ENCODE measurements around the gene SP3.

The SP3 gene

DNA sequence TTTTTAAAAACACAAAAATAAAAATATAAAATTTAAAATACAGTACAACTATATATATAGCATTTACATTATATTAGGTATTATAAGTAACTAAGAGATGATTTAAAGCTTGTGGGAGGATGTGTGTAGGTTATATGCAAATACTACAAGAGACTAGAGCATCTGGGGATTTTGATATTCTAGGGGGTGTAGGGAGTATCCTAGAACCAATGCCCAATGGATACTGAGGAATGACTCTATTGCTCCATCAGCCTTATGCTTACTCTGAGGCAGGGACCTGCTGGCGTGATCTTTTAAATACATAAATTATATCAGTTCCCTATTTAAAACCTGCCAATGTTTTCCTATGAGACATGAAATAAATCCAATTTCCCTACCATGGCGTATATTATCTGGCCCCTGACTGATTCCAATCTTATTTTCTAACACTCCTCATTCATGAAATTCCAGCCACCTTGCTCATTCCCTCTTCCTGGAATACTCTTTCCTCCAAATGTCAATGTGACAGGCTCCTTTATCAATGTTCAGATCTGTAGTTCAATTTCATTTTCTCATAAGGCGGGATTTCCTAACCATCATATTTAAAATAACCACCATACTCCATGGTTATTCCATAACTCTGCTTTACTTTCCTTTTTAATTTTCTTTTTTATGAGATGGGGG lies 22.2 kb downstream of the SP3 start:
- DNase-seq = no peak

DNA sequence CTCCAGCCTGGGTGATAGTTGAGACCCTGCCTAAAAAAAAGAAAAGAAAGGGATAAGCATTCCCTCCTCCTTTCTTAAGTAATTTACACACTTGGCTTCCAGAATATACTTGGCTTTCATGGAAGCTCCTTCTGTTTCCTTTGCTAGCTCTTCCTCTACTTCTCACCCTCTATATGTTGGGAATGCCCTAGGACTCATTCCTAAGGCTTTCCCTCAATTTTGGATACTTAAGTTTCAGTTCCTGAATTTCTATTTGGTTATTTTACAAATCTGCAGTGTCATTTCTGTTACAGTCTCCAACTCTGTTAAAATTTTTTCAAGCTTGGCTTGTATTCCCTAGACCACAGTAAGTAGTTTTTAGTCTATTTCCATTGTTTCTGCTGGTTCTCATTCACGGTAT lies 23.6 kb downstream of the SP3 start:
- DNase-seq = no peak

DNA sequence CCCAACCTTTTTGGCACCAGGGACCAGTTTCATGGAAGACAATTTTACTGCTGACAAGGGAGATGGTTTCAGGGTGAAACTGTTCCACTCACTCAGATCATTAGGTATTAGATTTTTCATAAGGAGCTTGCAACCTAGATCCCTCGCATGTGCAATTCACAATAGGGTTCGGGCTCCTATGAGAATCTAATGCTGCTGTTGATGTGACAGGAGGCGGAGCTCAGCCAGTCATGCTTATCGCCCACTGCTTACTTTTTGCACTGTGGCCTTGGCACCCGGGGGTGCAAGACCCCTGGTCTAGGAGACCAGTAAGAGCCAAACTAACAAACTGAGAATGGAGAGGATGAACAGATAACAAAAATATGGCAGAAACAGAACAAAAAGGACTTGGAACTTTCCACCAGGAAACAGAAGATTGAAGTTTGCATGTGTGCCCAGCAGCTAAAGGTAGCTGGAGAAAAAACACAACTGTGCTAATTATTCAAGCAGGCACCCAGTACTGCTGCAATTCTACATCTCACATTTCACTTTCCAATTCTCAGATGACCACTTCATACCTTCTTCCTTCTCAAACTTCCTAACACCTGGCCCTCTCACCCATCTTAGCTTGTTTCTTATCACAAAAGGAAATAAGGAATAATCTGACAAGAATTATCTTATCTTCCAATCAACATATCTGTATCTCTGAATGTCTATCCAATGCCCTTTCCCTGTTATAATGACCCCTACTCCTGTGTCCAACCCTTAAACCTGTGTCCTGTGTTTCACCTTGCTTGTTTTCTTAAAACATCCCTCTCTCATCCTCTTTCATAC lies 24.8 kb downstream of the SP3 start:
- DNase-seq = no peak

- no peak for DNase-seq
Measured at GRCh38 chr2:173938700-173939384, 26.3 kb downstream of the SP3 start.

DNA sequence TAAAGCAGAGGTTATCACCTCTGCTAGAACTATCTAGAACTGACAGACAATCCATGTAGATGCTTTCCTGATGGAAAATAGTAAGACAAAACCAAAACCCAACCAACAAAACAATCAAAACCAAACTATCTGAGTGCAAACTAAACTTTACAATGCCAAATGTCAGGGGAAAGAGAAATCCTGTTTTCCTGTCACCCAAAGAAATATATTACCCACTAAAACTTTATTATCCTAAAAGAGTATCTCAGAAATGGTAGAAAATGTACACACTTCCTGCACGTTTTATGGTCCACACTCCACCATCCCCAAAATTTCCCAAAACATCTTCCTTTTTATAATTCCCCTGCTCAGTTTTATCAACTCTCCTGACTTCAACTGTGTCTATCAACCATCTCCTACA lies 29.9 kb downstream of the SP3 start:
- DNase-seq = no peak

GRCh38 chr2:173934895-173935294 lies 30.3 kb downstream of the SP3 start:
- DNase-seq = no peak

- no peak for DNase-seq
Measured at GRCh38 chr2:173931751-173932150, 33.4 kb downstream of the SP3 start.

GRCh38 chr2:173929441-173929840 lies 35.7 kb downstream of the SP3 start:
- DNase-seq = no peak

- no peak for DNase-seq
Measured at GRCh38 chr2:173926875-173927274, 38.3 kb downstream of the SP3 start.

- DNase-seq = no peak
Measured at GRCh38 chr2:173924285-173924684, 40.9 kb downstream of the SP3 start.

DNA sequence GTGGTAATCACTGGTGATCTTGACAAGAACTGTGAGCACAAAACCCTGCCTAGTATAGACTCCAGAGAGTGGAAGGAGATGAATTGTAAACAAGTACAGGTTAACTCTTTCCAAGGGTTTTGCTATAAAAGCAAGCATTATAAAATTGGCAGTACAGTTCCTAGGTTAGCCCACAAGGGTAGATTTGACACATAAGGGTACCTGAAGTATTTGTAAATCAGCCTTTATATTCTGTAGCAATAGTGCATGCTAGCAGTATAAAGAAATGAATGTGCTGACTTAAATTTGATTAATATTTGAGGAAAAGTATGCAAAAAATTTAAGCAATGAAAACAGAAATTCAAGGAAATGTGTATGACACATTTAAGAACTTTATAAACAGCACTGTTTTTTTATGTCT lies 42.4 kb downstream of the SP3 start:
- no peak for DNase-seq

DNA sequence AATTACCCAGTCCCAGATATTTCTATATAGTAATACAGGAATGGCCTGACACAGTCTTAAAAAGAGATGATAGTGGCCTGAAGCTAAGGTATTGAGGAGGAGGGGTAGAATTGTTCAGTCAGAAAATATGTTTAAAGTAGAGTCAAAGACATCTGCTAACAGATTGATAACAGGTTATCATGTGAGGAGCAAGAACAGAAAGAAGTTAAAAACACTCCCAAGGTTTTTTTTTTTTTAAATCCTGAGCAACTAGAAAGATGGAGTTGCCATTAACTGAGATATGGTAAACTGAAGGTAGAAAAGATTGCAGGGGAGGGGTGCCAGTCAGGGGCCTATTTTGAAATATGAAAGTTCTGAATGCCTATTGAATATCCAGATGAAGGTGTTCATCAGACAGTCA lies 43.1 kb downstream of the SP3 start:
- DNase-seq = no peak

DNA sequence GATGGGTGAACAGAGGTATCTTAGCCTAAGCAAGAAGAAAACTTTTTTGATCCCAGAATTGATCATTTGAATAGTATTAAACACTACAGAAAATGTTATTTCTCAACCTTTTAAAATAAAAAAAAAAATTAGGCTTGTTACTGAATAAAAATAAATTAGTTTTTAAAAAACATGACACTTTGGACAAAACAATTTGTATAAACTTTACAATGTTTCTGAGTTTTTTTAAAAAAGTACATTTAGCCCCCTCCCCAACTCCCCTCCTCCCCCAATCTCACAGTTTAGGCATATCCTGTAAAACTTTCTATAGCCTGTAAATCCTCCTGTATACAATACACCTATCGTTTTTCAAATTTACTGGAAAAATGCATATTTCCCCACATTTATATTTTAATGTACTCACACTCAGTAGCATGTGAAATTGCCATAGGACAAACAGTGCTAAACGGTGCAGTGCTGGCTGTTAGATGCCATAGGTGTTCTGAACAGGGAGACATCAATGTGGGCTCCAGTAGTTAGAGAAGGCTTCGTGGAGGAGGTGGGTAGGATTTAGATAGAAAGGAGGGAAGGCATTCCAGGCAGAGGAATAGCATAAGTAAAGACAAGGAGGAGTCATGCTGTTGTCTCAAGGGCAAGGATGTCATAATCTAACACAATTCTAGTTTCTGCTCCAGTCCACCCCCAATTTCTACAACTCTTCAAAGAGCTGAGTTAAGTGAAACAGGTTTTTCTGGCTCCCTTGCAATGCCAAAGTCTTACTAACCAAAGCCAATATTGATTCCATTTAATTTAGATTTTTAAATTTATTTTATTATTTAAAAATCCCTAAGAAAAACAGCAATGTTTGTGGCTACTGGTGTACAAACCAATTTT lies 50.9 kb downstream of the SP3 start:
- no peak for DNase-seq

GRCh38 chr2:173909846-173910245 lies 55.3 kb downstream of the SP3 start:
- DNase-seq = no peak

- no peak for DNase-seq
Measured at GRCh38 chr2:173906626-173907025, 58.5 kb downstream of the SP3 start.

DNA sequence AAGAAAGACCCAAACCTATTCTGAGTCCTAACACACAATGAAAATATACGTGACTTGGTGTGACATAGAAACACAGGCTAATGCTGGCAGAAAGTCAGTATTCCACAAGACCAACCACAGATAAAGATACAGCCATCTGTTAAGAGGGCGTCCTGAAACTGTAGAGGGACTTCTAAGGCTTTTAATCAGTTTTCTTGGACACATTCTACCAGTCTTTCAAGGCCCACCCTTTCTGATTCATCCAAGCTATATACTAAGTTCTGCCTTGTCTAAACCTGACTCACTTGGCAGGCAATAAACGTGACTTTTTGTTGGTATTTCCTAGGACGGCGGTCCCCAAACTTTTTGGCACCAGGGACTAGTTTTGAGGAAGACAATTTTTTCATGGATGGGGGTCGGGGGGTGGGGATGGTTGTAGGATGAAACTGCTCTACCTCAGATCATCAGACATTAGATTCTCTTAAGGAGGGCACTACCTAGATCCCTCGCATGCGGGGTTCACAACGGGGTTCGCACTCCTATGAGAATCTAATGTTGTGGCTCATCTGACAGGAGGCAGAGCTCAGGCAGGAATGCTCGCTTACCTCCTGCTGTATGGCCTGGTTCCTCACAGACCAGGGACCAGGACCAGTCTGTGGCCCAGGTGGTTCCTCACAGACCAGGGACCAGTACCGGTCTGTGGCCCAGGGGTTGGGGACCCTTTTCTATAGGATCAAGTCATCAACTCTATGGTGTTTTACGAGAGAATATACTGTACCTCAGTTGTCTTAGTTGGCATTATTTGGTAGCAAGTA lies 61.4 kb downstream of the SP3 start:
- DNase-seq = no peak

DNA sequence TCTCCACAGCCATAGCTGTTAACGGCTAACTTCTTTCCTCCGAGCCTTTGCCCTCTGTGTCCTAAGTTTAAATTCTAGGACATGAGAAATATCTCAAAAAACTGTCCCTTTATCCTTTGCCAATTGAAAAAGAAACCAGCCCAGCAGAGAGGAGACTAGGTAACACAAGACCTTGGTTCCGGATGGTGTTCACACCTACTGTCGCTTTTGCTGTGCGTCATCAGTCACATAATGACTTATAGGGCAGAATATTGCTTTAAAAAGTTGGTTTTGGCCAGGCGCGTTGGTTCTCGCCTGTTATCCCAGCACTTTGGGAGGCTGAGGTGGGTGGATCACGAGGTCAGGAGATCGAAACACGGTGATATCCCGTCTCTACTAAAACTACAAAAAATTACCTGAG lies 66.2 kb downstream of the SP3 start:
- DNase-seq = no peak

DNA sequence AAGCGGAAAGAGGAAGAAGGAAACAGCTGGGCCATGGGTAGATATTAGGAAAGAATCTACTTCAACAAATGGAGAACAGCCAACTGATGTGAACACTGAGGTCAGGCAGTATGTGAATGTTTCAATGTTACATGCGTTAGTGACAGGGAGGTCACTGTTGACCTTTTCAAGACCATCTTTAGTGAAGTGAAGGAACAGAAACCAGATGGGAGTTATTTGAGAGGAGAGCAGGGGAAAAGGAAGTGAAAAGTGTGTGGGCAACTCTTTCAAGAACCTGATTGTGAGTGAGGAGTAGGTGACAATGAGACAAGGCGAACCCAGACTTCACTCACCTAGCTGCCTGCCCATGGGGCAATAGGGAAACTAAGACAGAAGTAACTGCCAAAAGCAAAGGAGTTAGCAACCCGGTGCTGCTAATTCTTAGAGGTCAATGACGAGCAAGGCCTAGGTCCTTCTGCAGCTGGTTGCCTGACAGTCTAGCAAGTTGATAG lies 67.0 kb downstream of the SP3 start:
- no peak for DNase-seq

DNA sequence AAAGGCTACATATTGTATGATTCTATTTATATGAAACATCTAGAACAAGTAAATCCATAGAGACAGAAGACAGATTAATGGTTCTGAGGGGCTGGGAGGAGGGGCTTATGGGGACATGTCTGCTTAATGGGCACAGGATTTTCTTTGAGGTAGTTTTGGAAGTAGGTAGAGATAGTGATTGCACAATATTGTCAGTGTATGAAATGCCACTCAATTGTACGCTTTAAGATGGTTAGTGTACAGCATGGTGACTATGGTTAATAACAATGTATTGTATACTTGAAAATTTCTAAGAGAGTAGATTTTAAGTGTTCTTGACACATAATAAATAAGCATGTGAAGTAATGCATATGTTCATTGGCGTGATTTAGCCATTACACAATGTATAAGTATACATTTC lies 68.4 kb downstream of the SP3 start:
- no peak for DNase-seq

- DNase-seq = no peak
Measured at GRCh38 chr2:173892341-173892740, 72.8 kb downstream of the SP3 start.

GRCh38 chr2:173891315-173892037 lies 73.7 kb downstream of the SP3 start:
- DNase-seq = no peak
